ENCODE results near the gene CTIF.

The CTIF gene

GRCh38 chr18:48613589-48614404 lies 75.0 kb downstream of the CTIF start:
- Histone ChIP-seq H3K27ac (ENCODE audit: low read depth, low read length) (no peak overlapping the region), H3K36me3 (ENCODE audit: control insufficient read depth, insufficient read depth, low read length) (no peaks in the 10 kb centered on the region), H3K27me3 (ENCODE audit: control insufficient read depth, insufficient read depth, low read length) (no peaks in the 10 kb centered on the region), H3K9ac (ENCODE audit: low read depth, low read length) (no peak overlapping the region), H3K9me3 (ENCODE audit: control insufficient read depth, insufficient read depth, low read length) (no peaks in the 10 kb centered on the region), H3K4me1 (ENCODE audit: control insufficient read depth, insufficient read depth, low read length) (peaks cover 17% of the 10 kb centered on the region; the same call in 1 of the 2 replicates), H3K4me3 (ENCODE audit: low read depth, low read length) (no peak overlapping the region)

- no peaks in the 10 kb centered on the region for H3K9me3 ChIP-seq (ENCODE audit: control insufficient read depth, insufficient read depth, low read length)
- peaks cover 17% of the 10 kb centered on the region; the same call in 1 of the 2 replicates for H3K4me1 ChIP-seq (ENCODE audit: control insufficient read depth, insufficient read depth, low read length)
- H3K4me3 ChIP-seq (ENCODE audit: low read depth, low read length) = no peak overlapping the region
- H3K27ac ChIP-seq (ENCODE audit: low read depth, low read length) = no peak overlapping the region
- H3K9ac ChIP-seq (ENCODE audit: low read depth, low read length) = no peak overlapping the region
- peaks cover 5% of the 10 kb centered on the region; the same call in 1 of the 2 replicates for H3K36me3 ChIP-seq (ENCODE audit: control insufficient read depth, insufficient read depth, low read length)
- H3K27me3 ChIP-seq (ENCODE audit: control insufficient read depth, insufficient read depth, low read length) = no peaks in the 10 kb centered on the region
These were observed 77.0 kb downstream of the CTIF start for GRCh38 chr18:48615566-48616401.

- H3K4me3 ChIP-seq (ENCODE audit: low read depth, low read length) = no peak overlapping the region
- no peaks in the 10 kb centered on the region for H3K9me3 ChIP-seq (ENCODE audit: control insufficient read depth, insufficient read depth, low read length)
- H3K36me3 ChIP-seq (ENCODE audit: control insufficient read depth, insufficient read depth, low read length) = peaks cover 5% of the 10 kb centered on the region; the same call in 1 of the 2 replicates
- peaks cover 17% of the 10 kb centered on the region; the same call in 1 of the 2 replicates for H3K4me1 ChIP-seq (ENCODE audit: control insufficient read depth, insufficient read depth, low read length)
- H3K9ac ChIP-seq (ENCODE audit: low read depth, low read length) = no peak overlapping the region
- H3K27ac ChIP-seq (ENCODE audit: low read depth, low read length) = no peak overlapping the region
- H3K27me3 ChIP-seq (ENCODE audit: control insufficient read depth, insufficient read depth, low read length) = no peaks in the 10 kb centered on the region
These were observed 77.8 kb downstream of the CTIF start for GRCh38 chr18:48616484-48617255.

GRCh38 chr18:48617844-48618497 lies 79.1 kb downstream of the CTIF start:
- no peak overlapping the region for H3K27ac ChIP-seq (ENCODE audit: low read depth, low read length)
- no peaks in the 10 kb centered on the region for H3K27me3 ChIP-seq (ENCODE audit: control insufficient read depth, insufficient read depth, low read length)
- peaks cover 20% of the 10 kb centered on the region for H3K4me1 ChIP-seq (ENCODE audit: control insufficient read depth, insufficient read depth, low read length)
- H3K9me3 ChIP-seq (ENCODE audit: control insufficient read depth, insufficient read depth, low read length) = no peaks in the 10 kb centered on the region
- H3K36me3 ChIP-seq (ENCODE audit: control insufficient read depth, insufficient read depth, low read length) = peaks cover 5% of the 10 kb centered on the region; the same call in 1 of the 2 replicates
- no peak overlapping the region for H3K9ac ChIP-seq (ENCODE audit: low read depth, low read length)
- H3K4me3 ChIP-seq (ENCODE audit: low read depth, low read length) = no peak overlapping the region

GRCh38 chr18:48619016-48619415 lies 80.2 kb downstream of the CTIF start:
- Histone ChIP-seq H3K36me3 (ENCODE audit: control insufficient read depth, insufficient read depth, low read length) (peaks cover 5% of the 10 kb centered on the region; the same call in 1 of the 2 replicates), H3K4me3 (ENCODE audit: low read depth, low read length) (no peak overlapping the region), H3K9me3 (ENCODE audit: control insufficient read depth, insufficient read depth, low read length) (no peaks in the 10 kb centered on the region), H3K4me1 (ENCODE audit: control insufficient read depth, insufficient read depth, low read length) (peaks cover 13% of the 10 kb centered on the region), H3K9ac (ENCODE audit: low read depth, low read length) (no peak overlapping the region), H3K27ac (ENCODE audit: low read depth, low read length) (no peak overlapping the region), H3K27me3 (ENCODE audit: control insufficient read depth, insufficient read depth, low read length) (no peaks in the 10 kb centered on the region)

- no peak overlapping the region for H3K9ac ChIP-seq (ENCODE audit: low read depth, low read length)
- H3K4me1 ChIP-seq (ENCODE audit: control insufficient read depth, insufficient read depth, low read length) = peaks cover 16% of the 10 kb centered on the region
- H3K36me3 ChIP-seq (ENCODE audit: control insufficient read depth, insufficient read depth, low read length) = peaks cover 5% of the 10 kb centered on the region; the same call in 1 of the 2 replicates
- no peak overlapping the region for H3K4me3 ChIP-seq (ENCODE audit: low read depth, low read length)
- H3K27ac ChIP-seq (ENCODE audit: low read depth, low read length) = no peak overlapping the region
- no peaks in the 10 kb centered on the region for H3K27me3 ChIP-seq (ENCODE audit: control insufficient read depth, insufficient read depth, low read length)
- no peaks in the 10 kb centered on the region for H3K9me3 ChIP-seq (ENCODE audit: control insufficient read depth, insufficient read depth, low read length)
These were observed 80.7 kb downstream of the CTIF start for GRCh38 chr18:48619501-48619900.

- Histone ChIP-seq H3K9me3 (ENCODE audit: control insufficient read depth, insufficient read depth, low read length) (no peaks in the 10 kb centered on the region), H3K27me3 (ENCODE audit: control insufficient read depth, insufficient read depth, low read length) (no peaks in the 10 kb centered on the region), H3K36me3 (ENCODE audit: control insufficient read depth, insufficient read depth, low read length) (peaks cover 5% of the 10 kb centered on the region; the same call in 1 of the 2 replicates), H3K4me1 (ENCODE audit: control insufficient read depth, insufficient read depth, low read length) (peaks cover 17% of the 10 kb centered on the region), H3K4me3 (ENCODE audit: low read depth, low read length) (no peak overlapping the region), H3K27ac (ENCODE audit: low read depth, low read length) (no peak overlapping the region), H3K9ac (ENCODE audit: low read depth, low read length) (no peak overlapping the region)
These were observed 81.2 kb downstream of the CTIF start for GRCh38 chr18:48620071-48620470.

GRCh38 chr18:48621240-48621639 lies 82.4 kb downstream of the CTIF start:
- H3K9me3 ChIP-seq (ENCODE audit: control insufficient read depth, insufficient read depth, low read length) = no peaks in the 10 kb centered on the region
- peaks cover 5% of the 10 kb centered on the region; the same call in 1 of the 2 replicates for H3K36me3 ChIP-seq (ENCODE audit: control insufficient read depth, insufficient read depth, low read length)
- H3K4me3 ChIP-seq (ENCODE audit: low read depth, low read length) = no peak overlapping the region
- no peak overlapping the region for H3K27ac ChIP-seq (ENCODE audit: low read depth, low read length)
- H3K9ac ChIP-seq (ENCODE audit: low read depth, low read length) = no peak overlapping the region
- H3K4me1 ChIP-seq (ENCODE audit: control insufficient read depth, insufficient read depth, low read length) = peaks cover 17% of the 10 kb centered on the region
- no peaks in the 10 kb centered on the region for H3K27me3 ChIP-seq (ENCODE audit: control insufficient read depth, insufficient read depth, low read length)

- Histone ChIP-seq H3K27me3 (ENCODE audit: control insufficient read depth, insufficient read depth, low read length) (no peaks in the 10 kb centered on the region), H3K36me3 (ENCODE audit: control insufficient read depth, insufficient read depth, low read length) (peaks cover 5% of the 10 kb centered on the region; the same call in 1 of the 2 replicates), H3K4me1 (ENCODE audit: control insufficient read depth, insufficient read depth, low read length) (peaks cover 17% of the 10 kb centered on the region), H3K27ac (ENCODE audit: low read depth, low read length) (no peak overlapping the region), H3K9me3 (ENCODE audit: control insufficient read depth, insufficient read depth, low read length) (no peaks in the 10 kb centered on the region), H3K4me3 (ENCODE audit: low read depth, low read length) (no peak overlapping the region), H3K9ac (ENCODE audit: low read depth, low read length) (no peak overlapping the region)
These were observed 83.2 kb downstream of the CTIF start for GRCh38 chr18:48621815-48622555.
